H1 (cell line): ENCODE data around the gene MTCH1. TPM values are rescaled to one million over a fixed set of nuclear protein-coding genes. Genes with fewer than 3 reads are reported as not detected.

ENCODE experiments used
- CBX5 ChIP-seq: fragments of 300-800, 300-1000 bp; sonication (generic); IDR thresholded peaks from 2 replicates; pipeline ENCODE4 v1.7.1; 2016; ENCODE audit warnings: antibody characterized with exemption, low read length, low read depth
- CBX8 ChIP-seq: fragments of 300-800, 300-1000 bp; sonication (generic); IDR thresholded peaks from 2 replicates; pipeline ENCODE4 v1.7.1; 2016; ENCODE audit warnings: low read depth, low read length, borderline replicate concordance
- CTCF ChIP-seq, 3 experiments: IDR thresholded peaks; 1 replicate in 2 of 3; 2 replicates in 1 of 3; pipeline versions ENCODE4 v1.5.1 to v1.6.1; 2011; ENCODE audit warnings: low read length in 3 of 3, mild to moderate bottlenecking in 3 of 3, inconsistent platforms in 2 of 3, low read depth in 1 of 3, moderate library complexity in 1 of 3; ENCODE audit not compliant: insufficient read depth in 1 of 3; ENCODE audit errors: control extremely low read depth in 1 of 3
- JUND ChIP-seq: IDR thresholded peaks from 2 replicates; pipeline ENCODE4 v1.6.1; 2011; ENCODE audit warnings: mild to moderate bottlenecking, improper control_type of control experiment, low read length
- SP1 ChIP-seq: IDR thresholded peaks from 2 replicates; pipeline ENCODE4 v1.6.1; 2011; ENCODE audit warnings: low read depth, low read length
- TAF1 ChIP-seq: IDR thresholded peaks from 2 replicates; pipeline ENCODE4 v1.6.1; 2011; ENCODE audit warnings: mild to moderate bottlenecking, low read depth, low read length
- polyA plus RNA-seq, 7 experiments: library from polyadenylated mRNA; depleted of rRNA in 3 of 7; stranded (reverse) in 5 of 7; unstranded in 2 of 7; fragments of >200 nt in 5 of 7; fragments of 200-250 nt in 2 of 7; gene quantifications; 1 replicate in 5 of 7; 2 replicates in 1 of 7; 4 replicates in 1 of 7; pipeline versions ENCODE4 v1.2.1 to v1.2.3, GENCODE V29; 2011 to 2013; ENCODE audit warnings: missing spikeins in 2 of 7, mixed read lengths in 2 of 7
- total RNA-seq: library from RNA; stranded (reverse); fragmentation: NEBNext Ultra II Directional; extraction: Animal tissue kit (Norgen Biotek cat#: 25700); gene quantifications from 2 replicates; pipeline ENCODE4 v1.2.1, GENCODE V29; 2021
- TF ChIP-seq, protein P1 (sequence below): fragments of 300-600 bp; sonication (generic); IDR thresholded peaks from 2 replicates; pipeline ENCODE4 v1.7.1; 2012; ENCODE audit warnings: low read length, moderate library complexity, mild to moderate bottlenecking, inconsistent platforms; ENCODE audit not compliant: insufficient replicate concordance

The MTCH1 gene
- total and polyA plus RNA-seq, 2 of the 8 experiments (the other 6 are each of a cell fraction or from before 2014, with no cell fraction given) = 169 to 214 TPM

DNA sequence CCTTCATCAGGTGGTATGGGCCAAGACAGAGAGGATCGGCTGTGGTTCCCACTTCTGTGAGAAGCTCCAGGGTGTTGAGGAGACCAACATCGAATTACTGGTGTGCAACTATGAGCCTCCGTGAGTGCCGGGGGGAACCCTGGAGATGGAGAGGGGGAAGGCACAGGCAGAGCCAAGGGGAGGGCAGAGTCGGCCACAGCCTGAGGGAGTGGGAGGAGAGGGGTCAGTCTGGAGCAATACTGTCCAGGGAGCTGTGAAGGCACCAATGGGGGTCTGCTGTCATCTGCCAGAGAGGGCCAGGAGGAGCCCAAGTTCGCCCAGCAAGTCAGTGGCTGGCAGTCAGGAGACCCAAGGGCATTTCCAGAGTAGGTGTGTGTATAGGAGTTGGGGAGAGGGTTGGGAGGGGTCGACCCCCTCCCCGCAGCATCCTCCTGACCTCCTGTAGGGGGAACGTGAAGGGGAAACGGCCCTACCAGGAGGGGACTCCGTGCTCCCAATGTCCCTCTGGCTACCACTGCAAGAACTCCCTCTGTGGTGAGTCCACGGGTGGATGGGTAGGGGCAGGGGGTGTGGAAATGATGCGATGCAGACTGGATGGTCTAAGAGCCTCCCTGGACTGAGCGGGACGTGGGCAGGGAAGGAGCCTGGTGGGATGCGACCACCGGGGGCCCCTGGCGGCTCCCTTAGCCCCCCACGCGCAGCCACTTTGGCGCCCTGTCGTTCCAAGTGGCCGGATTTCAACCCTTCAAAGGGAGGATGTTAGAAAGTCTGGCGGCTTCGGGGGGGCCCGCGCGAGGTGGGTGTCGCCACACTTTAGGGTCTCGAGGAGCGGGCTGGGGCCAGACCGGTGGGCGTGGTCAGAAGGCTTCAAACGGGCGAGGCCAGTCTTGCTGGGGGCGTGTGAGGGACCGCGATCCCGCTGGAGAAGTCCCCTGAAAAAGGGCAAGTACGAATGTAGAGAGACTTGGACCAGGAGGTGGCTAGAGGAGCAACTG lies 24.3 kb downstream of the MTCH1 start (continued):
- TF ChIP-seq CTCF (IDR thresholded peaks at IDR 0.05; ENCODE audit: control extremely low read depth in 1 of 3, insufficient read depth in 1 of 3, low read depth in 1 of 3, low read length in 3 of 3) (no peak), CBX5 (no peak), TAF1 (no peak), JUND (no peak), SP1 (no peak), CBX8 (no peak)
- TF ChIP-seq, protein P1, sequence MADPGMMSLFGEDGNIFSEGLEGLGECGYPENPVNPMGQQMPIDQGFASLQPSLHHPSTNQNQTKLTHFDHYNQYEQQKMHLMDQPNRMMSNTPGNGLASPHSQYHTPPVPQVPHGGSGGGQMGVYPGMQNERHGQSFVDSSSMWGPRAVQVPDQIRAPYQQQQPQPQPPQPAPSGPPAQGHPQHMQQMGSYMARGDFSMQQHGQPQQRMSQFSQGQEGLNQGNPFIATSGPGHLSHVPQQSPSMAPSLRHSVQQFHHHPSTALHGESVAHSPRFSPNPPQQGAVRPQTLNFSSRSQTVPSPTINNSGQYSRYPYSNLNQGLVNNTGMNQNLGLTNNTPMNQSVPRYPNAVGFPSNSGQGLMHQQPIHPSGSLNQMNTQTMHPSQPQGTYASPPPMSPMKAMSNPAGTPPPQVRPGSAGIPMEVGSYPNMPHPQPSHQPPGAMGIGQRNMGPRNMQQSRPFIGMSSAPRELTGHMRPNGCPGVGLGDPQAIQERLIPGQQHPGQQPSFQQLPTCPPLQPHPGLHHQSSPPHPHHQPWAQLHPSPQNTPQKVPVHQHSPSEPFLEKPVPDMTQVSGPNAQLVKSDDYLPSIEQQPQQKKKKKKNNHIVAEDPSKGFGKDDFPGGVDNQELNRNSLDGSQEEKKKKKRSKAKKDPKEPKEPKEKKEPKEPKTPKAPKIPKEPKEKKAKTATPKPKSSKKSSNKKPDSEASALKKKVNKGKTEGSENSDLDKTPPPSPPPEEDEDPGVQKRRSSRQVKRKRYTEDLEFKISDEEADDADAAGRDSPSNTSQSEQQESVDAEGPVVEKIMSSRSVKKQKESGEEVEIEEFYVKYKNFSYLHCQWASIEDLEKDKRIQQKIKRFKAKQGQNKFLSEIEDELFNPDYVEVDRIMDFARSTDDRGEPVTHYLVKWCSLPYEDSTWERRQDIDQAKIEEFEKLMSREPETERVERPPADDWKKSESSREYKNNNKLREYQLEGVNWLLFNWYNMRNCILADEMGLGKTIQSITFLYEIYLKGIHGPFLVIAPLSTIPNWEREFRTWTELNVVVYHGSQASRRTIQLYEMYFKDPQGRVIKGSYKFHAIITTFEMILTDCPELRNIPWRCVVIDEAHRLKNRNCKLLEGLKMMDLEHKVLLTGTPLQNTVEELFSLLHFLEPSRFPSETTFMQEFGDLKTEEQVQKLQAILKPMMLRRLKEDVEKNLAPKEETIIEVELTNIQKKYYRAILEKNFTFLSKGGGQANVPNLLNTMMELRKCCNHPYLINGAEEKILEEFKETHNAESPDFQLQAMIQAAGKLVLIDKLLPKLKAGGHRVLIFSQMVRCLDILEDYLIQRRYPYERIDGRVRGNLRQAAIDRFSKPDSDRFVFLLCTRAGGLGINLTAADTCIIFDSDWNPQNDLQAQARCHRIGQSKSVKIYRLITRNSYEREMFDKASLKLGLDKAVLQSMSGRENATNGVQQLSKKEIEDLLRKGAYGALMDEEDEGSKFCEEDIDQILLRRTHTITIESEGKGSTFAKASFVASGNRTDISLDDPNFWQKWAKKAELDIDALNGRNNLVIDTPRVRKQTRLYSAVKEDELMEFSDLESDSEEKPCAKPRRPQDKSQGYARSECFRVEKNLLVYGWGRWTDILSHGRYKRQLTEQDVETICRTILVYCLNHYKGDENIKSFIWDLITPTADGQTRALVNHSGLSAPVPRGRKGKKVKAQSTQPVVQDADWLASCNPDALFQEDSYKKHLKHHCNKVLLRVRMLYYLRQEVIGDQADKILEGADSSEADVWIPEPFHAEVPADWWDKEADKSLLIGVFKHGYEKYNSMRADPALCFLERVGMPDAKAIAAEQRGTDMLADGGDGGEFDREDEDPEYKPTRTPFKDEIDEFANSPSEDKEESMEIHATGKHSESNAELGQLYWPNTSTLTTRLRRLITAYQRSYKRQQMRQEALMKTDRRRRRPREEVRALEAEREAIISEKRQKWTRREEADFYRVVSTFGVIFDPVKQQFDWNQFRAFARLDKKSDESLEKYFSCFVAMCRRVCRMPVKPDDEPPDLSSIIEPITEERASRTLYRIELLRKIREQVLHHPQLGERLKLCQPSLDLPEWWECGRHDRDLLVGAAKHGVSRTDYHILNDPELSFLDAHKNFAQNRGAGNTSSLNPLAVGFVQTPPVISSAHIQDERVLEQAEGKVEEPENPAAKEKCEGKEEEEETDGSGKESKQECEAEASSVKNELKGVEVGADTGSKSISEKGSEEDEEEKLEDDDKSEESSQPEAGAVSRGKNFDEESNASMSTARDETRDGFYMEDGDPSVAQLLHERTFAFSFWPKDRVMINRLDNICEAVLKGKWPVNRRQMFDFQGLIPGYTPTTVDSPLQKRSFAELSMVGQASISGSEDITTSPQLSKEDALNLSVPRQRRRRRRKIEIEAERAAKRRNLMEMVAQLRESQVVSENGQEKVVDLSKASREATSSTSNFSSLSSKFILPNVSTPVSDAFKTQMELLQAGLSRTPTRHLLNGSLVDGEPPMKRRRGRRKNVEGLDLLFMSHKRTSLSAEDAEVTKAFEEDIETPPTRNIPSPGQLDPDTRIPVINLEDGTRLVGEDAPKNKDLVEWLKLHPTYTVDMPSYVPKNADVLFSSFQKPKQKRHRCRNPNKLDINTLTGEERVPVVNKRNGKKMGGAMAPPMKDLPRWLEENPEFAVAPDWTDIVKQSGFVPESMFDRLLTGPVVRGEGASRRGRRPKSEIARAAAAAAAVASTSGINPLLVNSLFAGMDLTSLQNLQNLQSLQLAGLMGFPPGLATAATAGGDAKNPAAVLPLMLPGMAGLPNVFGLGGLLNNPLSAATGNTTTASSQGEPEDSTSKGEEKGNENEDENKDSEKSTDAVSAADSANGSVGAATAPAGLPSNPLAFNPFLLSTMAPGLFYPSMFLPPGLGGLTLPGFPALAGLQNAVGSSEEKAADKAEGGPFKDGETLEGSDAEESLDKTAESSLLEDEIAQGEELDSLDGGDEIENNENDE = no peak
